Lower lobe of right lung (tissue), 2 donors: Measurements from ENCODE around the gene SRRD. TPM values are rescaled to one million over a fixed set of nuclear protein-coding genes. Genes with fewer than 3 reads are reported as not detected.

ENCODE experiments used
- ATAC-seq, 2 donors: fragments of 200-7000 bp; cut with Tn5 transposase; one replicate each; pipeline ENCODE4 v1.9.1; 2020 to 2022; ENCODE audit warnings: mild to moderate bottlenecking in 2 of 2, moderate library complexity in 2 of 2
- DNase-seq: peaks from one replicate; pipeline ENCODE4 v3.0.0-alpha.2; 2020
- H3K27ac ChIP-seq: fragments of 200-600 bp; one replicate; pipeline ENCODE4 v1.8.0; 2022
- H3K27me3 ChIP-seq: fragments of 200-600 bp; one replicate; pipeline ENCODE4 v1.8.0; 2022; ENCODE audit warnings: low read depth
- H3K36me3 ChIP-seq: fragments of 200-600 bp; one replicate; pipeline ENCODE4 v1.8.0; 2022; ENCODE audit warnings: mild to moderate bottlenecking
- H3K4me1 ChIP-seq: fragments of 200-600 bp; one replicate; pipeline ENCODE4 v1.8.0; 2022
- H3K4me3 ChIP-seq: fragments of 200-600 bp; one replicate; pipeline ENCODE4 v1.8.0; 2022; ENCODE audit warnings: mild to moderate bottlenecking
- H3K9me3 ChIP-seq: fragments of 200-600 bp; one replicate; pipeline ENCODE4 v1.8.0; 2022
- CTCF ChIP-seq: fragments of 200-600 bp; IDR thresholded peaks from one replicate; pipeline ENCODE4 v1.8.0; 2022; ENCODE audit warnings: antibody characterized with exemption, mild to moderate bottlenecking
- intact Hi-C: fragments of 100-400 bp; cut with DNase I; formaldehyde crosslinking; loops from one replicate; pipeline ENCODE4 v1.11.0; 2022
- total RNA-seq: library from RNA; stranded (reverse); fragmentation: NEBNext Ultra II Directional; extraction: Animal tissue kit (Norgen Biotek cat#: 25700); gene quantifications from one replicate; pipeline ENCODE4 v1.2.1, GENCODE V29; 2021
- donor health status: DM: no; HTN: yes; CAD: no; lungs with severe emphysema.

Gene SRRD
- total RNA-seq, 1 donor from 2014 or later, result 18.1 TPM

DNA sequence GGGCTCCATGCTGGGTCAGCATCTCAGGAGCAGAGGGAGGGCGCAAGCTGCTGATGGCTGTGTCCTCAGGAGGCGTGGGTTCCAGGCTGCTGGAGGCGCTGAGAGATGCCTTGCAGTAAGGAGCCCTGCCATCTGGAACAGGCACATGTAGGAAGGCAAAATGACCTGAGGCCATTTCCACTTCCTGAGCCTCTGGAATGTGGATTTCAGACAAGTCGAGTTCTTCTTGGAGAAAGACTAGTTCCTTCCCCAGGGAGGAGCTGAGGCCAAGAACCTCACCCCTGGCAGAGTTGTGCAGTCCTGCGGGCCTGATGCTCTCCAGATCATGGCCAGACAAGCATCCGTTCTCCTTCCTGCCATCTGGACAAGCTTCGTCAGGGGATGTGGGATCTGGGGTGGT is 19.4 kb upstream of the SRRD start:
- Histone ChIP-seq H3K27ac (no peak overlapping the region), H3K4me3 (no peak overlapping the region), H3K27me3 (no peaks in the 10 kb centered on the region), H3K4me1 (no peaks in the 10 kb centered on the region), H3K36me3 (peaks cover 98% of the 10 kb centered on the region), H3K9me3 (no peaks in the 10 kb centered on the region)
- ATAC-seq, result no peak
- intact Hi-C loops, result no loop called here
- no peak for TF ChIP-seq CTCF
- DNase-seq, result no peak

- Histone ChIP-seq H3K27ac (no peak overlapping the region), H3K27me3 (no peaks in the 10 kb centered on the region), H3K4me3 (no peak overlapping the region), H3K36me3 (peaks cover 99% of the 10 kb centered on the region), H3K4me1 (no peaks in the 10 kb centered on the region), H3K9me3 (no peaks in the 10 kb centered on the region)
- no peak for DNase-seq
- intact Hi-C loops, result no loop called here
- no peak for ATAC-seq
- no peak for TF ChIP-seq CTCF
Measured at GRCh38 chr22:26466196-26466595, 17.5 kb upstream of the SRRD start.

GRCh38 chr22:26470807-26471206 is 12.9 kb upstream of the SRRD start:
- H3K27me3 ChIP-seq, result no peaks in the 10 kb centered on the region
- no peaks in the 10 kb centered on the region for H3K4me1 ChIP-seq
- H3K9me3 ChIP-seq, result no peaks in the 10 kb centered on the region
- H3K4me3 ChIP-seq, result no peak overlapping the region
- no peak overlapping the region for H3K27ac ChIP-seq
- intact Hi-C loops, result no loop called here
- no peak for ATAC-seq
- DNase-seq, result no peak
- H3K36me3 ChIP-seq, result peaks cover 97% of the 10 kb centered on the region
- TF ChIP-seq CTCF, result no peak

DNA sequence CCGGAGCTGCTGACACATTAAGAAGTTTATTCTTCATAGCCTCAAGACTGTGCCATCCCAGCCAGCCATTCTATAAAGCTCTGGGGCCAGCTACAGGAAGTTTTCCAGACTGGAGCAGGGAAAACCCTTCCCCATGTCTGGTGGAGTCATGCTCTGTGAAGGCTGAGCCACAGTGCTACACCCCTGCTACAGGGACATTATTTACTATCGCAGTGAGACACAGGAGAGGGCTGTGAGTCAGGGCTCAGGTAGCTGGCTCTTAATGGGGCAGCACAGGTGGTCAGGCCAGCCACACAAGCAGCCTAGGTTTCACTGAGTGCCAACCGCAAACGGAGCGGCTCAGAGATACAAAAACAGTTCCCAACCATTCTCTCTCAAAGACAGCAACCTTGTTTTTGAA is 12.2 kb upstream of the SRRD start:
- TF ChIP-seq CTCF, result no peak
- Histone ChIP-seq H3K9me3 (no peaks in the 10 kb centered on the region), H3K4me3 (no peak overlapping the region), H3K27ac (no peak overlapping the region), H3K36me3 (peaks cover 97% of the 10 kb centered on the region), H3K27me3 (no peaks in the 10 kb centered on the region), H3K4me1 (no peaks in the 10 kb centered on the region)
- DNase-seq (no peak), ATAC-seq (peak; percentile 81 to 89)
- intact Hi-C loops, result no loop called here

GRCh38 chr22:26474682-26475081 is 9.0 kb upstream of the SRRD start:
- H3K27ac ChIP-seq, result no peak overlapping the region
- peaks cover 11% of the 10 kb centered on the region for H3K4me1 ChIP-seq
- intact Hi-C loops, result no loop called here
- no peak for DNase-seq
- H3K27me3 ChIP-seq, result no peaks in the 10 kb centered on the region
- no peak for TF ChIP-seq CTCF
- no peak overlapping the region for H3K4me3 ChIP-seq
- no peaks in the 10 kb centered on the region for H3K9me3 ChIP-seq
- ATAC-seq, result no peak
- peaks cover 81% of the 10 kb centered on the region for H3K36me3 ChIP-seq
